ENCODE measurements around the gene MZT2B.
A peak's percentile ranks its signal among the peaks of the same experiment; 100 is the strongest.
"Not testable (repeated sequence)": the region's sequence is repeated elsewhere in the genome, so short reads cannot be mapped to it uniquely, and the experiment has no call there.

The MZT2B gene

GRCh38 chr2:130181880-130182682 is at the start of gene MZT2B:
MZT2B (plus strand) TSS chr2:130182262; CDS start chr2:130182283, 21 bp downstream.
- FAIRE-seq (peak; percentile 28), DNase-seq (ENCODE audit: insufficient read length, low spot score) (peak; percentile 89)

GRCh38 chr2:130135692-130136541 is 46.1 kb upstream of the MZT2B start:
- no peak for FAIRE-seq
- no peak for DNase-seq (ENCODE audit: insufficient read length, low spot score)

GRCh38 chr2:130136546-130136945 is 45.5 kb upstream of the MZT2B start:
- not testable (repeated sequence) for FAIRE-seq

GRCh38 chr2:130137118-130137517 is 44.9 kb upstream of the MZT2B start:
- not testable (repeated sequence) for DNase-seq (ENCODE audit: insufficient read length, low spot score); FAIRE-seq

More at GRCh38 chr2:130136546-130136945, 45.5 kb upstream of the MZT2B start:
- DNase-seq (ENCODE audit: insufficient read length, low spot score), result not testable (repeated sequence)

- FAIRE-seq, result not testable (repeated sequence)
These were observed 43.7 kb upstream of the MZT2B start for GRCh38 chr2:130138326-130138725.

GRCh38 chr2:130138841-130139251 is 43.2 kb upstream of the MZT2B start:
- not testable (repeated sequence) for DNase-seq (ENCODE audit: insufficient read length, low spot score); FAIRE-seq

More at GRCh38 chr2:130138326-130138725, 43.7 kb upstream of the MZT2B start:
- not testable (repeated sequence) for DNase-seq (ENCODE audit: insufficient read length, low spot score)

- DNase-seq (ENCODE audit: insufficient read length, low spot score); FAIRE-seq: not testable (repeated sequence)
These were observed 42.5 kb upstream of the MZT2B start for GRCh38 chr2:130139331-130140280.

GRCh38 chr2:130140516-130140915 is 41.5 kb upstream of the MZT2B start:
- not testable (repeated sequence) for FAIRE-seq; DNase-seq (ENCODE audit: insufficient read length, low spot score)

GRCh38 chr2:130141002-130141401 is 41.1 kb upstream of the MZT2B start:
- FAIRE-seq, result not testable (repeated sequence)

GRCh38 chr2:130141645-130142370 is 40.3 kb upstream of the MZT2B start:
- DNase-seq (ENCODE audit: insufficient read length, low spot score); FAIRE-seq: not testable (repeated sequence)

More at GRCh38 chr2:130141002-130141401, 41.1 kb upstream of the MZT2B start:
- not testable (repeated sequence) for DNase-seq (ENCODE audit: insufficient read length, low spot score)

- DNase-seq (ENCODE audit: insufficient read length, low spot score); FAIRE-seq: not testable (repeated sequence)
These were observed 39.4 kb upstream of the MZT2B start for GRCh38 chr2:130142396-130143265.

GRCh38 chr2:130143266-130144039 is 38.6 kb upstream of the MZT2B start:
- not testable (repeated sequence) for DNase-seq (ENCODE audit: insufficient read length, low spot score); FAIRE-seq

- FAIRE-seq; DNase-seq (ENCODE audit: insufficient read length, low spot score): not testable (repeated sequence)
These were observed 37.1 kb upstream of the MZT2B start, which contains the start of gene CCDC74B for GRCh38 chr2:130145006-130145414. CCDC74B (minus strand) TSS chr2:130145112; CDS start chr2:130144996, 116 bp downstream.

GRCh38 chr2:130148515-130148914 is 33.5 kb upstream of the MZT2B start:
- FAIRE-seq; DNase-seq (ENCODE audit: insufficient read length, low spot score): not testable (repeated sequence)

- FAIRE-seq (no peak), DNase-seq (ENCODE audit: insufficient read length, low spot score) (no peak)
These were observed 31.6 kb upstream of the MZT2B start for GRCh38 chr2:130150181-130151144.

GRCh38 chr2:130151145-130151512 is 30.9 kb upstream of the MZT2B start:
- not testable (repeated sequence) for DNase-seq (ENCODE audit: insufficient read length, low spot score); FAIRE-seq

All from GM19239 (cell line).